Skin epidermis (tissue), 12 donors: ENCODE measurements around the gene SLC35F3.
"Not testable (repeated sequence)": the region's sequence is repeated elsewhere in the genome, so short reads cannot be mapped to it uniquely, and the experiment has no call there.

Experiments
- H3K27ac ChIP-seq, 21 experiments: fragments of 200-600 bp; sonication (generic) in 11 of 21; one replicate each; pipeline ENCODE4 v1.5.0; 2020; ENCODE audit warnings: mild to moderate bottlenecking in 3 of 21, inconsistent platforms in 2 of 21, moderate library complexity in 2 of 21
- H3K4me3 ChIP-seq, 7 experiments: fragments of 200-600 bp; sonication (generic) in 2 of 7; one replicate each; pipeline ENCODE4 v1.5.0; 2020; ENCODE audit warnings: inconsistent platforms in 2 of 7, mild to moderate bottlenecking in 2 of 7, moderate library complexity in 1 of 7

Gene SLC35F3

DNA sequence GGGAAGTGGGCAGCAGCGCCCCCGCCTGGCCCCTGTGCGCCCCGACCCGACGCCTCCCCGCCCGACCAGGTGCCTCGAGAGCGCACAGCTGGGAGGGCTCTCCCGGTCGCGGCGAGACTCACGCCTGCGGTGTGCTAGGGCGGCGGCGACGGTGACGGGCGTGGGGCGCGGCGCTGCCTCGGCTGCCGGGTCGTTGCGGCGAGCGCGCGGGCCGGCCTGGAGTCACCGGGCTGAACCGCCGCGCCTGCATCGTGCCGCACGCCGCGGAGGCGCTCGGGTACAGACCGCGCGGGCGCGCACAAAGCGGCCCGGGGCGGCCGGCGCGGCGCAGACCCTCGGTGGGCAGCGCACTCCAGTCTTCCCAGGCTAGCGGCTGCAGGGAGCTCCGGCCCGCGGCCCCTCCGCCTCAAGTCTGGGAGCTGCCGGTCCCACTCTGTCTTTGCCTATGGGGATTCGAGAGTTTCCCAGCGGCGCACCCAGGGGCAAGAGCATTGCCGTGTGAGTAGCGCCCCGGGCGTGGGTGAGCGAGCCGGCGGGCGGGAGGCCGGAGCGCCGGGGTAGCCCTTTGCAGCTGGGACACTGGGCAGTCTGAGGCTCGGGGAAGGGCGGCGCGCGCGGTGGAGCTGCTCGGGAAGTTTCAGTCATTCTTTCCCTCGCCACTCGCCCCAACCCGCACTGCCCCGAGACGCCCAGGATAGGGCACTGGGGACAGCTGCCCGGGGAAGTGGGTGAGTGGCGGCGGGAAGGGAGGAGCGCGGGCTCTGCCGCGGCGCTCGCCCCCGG lies at the start of gene SLC35F3:
Gene SLC35F3 (plus strand): TSS at position 44 of the 783 bp plus-strand sequence.
- no peak within 1 kb of the TSS for H3K27ac ChIP-seq
- peak within 1 kb of the TSS in 2 of 7 experiments; percentile 19 to 25 for H3K4me3 ChIP-seq

- Histone ChIP-seq H3K27ac (no peak overlapping the region), H3K4me3 (no peak overlapping the region)
Measured at GRCh38 chr1:233859446-233859845, 45.0 kb upstream of the SLC35F3 start.

DNA sequence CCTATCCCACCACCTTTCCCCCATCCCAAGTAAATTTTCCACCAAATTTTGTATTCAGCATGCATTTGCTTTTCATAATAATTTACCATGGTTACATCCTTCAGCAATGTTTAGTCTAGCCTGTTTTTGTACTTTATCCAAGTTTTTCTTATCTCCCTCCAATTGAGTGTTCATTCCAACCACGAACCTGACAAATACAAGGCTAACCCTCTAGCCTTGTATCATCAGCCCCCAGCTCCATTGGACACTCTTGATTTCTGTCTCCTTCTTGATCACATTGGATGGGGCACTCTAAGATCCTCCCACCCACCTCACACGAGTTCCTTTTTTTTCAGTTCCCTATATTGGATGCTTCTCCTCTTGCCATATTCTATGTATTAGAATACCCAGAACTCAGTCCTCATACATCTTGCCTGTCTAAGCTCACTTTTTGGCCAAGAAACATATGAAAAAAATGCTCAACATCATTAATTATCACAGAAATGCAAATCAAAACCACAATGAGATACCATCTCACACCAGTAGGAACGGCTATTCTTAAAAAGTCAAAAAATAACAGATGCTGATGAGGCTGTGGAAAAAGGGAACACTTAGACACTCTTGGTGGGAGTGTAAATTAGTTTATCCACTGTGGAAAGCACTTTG lies 40.5 kb upstream of the SLC35F3 start:
- H3K4me3 ChIP-seq, result no peak overlapping the region
- no peak overlapping the region for H3K27ac ChIP-seq

GRCh38 chr1:233864578-233864977 lies 39.9 kb upstream of the SLC35F3 start:
- Histone ChIP-seq H3K4me3 (no peak overlapping the region), H3K27ac (no peak overlapping the region)

DNA sequence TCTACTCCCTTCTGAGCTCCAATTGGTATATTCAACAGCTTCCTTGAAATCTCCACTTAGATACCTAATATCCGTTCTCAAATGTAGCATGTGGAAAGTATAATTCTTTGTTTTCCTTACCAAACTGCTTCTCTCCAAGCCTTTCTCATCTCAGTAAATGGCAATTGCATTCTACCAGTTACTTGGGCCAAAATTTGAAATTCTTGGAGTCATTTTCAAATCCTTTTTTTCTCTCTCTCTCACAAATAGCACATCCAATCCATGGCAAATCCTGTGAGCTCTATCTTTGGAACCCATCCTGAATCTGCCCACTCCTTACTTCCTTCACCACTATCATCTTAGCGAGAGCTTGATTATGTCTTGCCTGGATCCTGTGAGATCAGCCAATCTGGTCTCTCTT lies 39.3 kb upstream of the SLC35F3 start:
- no peak overlapping the region for H3K4me3 ChIP-seq
- no peak overlapping the region for H3K27ac ChIP-seq

- Histone ChIP-seq H3K4me3 (no peak overlapping the region), H3K27ac (no peak overlapping the region)
Measured at GRCh38 chr1:233865902-233866301, 38.6 kb upstream of the SLC35F3 start.

- H3K4me3 ChIP-seq, result no peak overlapping the region
- no peak overlapping the region for H3K27ac ChIP-seq
Measured at GRCh38 chr1:233867028-233867427, 37.4 kb upstream of the SLC35F3 start.

GRCh38 chr1:233868461-233868860 lies 36.0 kb upstream of the SLC35F3 start:
- H3K4me3 ChIP-seq, result no peak overlapping the region

GRCh38 chr1:233869680-233870079 lies 34.8 kb upstream of the SLC35F3 start:
- H3K27ac ChIP-seq, result no peak overlapping the region
- no peak overlapping the region for H3K4me3 ChIP-seq

More at GRCh38 chr1:233868461-233868860, 36.0 kb upstream of the SLC35F3 start:
- H3K27ac ChIP-seq, result no peak overlapping the region

GRCh38 chr1:233873666-233874065 lies 30.8 kb upstream of the SLC35F3 start:
- Histone ChIP-seq H3K27ac (no peak overlapping the region), H3K4me3 (no peak overlapping the region)

GRCh38 chr1:233879841-233880240 lies 24.6 kb upstream of the SLC35F3 start:
- Histone ChIP-seq H3K4me3 (no peak overlapping the region), H3K27ac (no peak overlapping the region)

DNA sequence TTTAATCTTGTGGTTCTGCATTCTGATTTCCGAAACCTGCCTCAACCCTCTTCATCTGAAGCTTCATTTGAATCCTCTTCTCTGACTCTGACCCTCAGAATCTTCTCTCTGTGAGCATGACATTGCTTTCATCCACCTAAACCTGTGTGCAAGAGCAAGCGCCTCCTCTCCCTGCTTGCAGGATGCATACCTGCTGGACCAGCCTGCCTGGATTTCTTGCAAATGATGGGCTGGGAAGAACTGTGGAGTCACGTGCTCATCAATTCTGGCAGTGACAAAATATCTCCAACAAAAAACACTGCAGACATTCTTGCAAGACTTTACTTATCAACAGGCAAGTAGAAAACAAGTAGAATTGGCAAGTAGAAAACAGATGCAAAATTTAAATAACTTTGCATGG lies 20.8 kb upstream of the SLC35F3 start:
- Histone ChIP-seq H3K4me3 (no peak overlapping the region), H3K27ac (no peak overlapping the region)

GRCh38 chr1:233884461-233885151 lies 19.9 kb upstream of the SLC35F3 start:
- Histone ChIP-seq H3K27ac (no peak overlapping the region), H3K4me3 (no peak overlapping the region)

DNA sequence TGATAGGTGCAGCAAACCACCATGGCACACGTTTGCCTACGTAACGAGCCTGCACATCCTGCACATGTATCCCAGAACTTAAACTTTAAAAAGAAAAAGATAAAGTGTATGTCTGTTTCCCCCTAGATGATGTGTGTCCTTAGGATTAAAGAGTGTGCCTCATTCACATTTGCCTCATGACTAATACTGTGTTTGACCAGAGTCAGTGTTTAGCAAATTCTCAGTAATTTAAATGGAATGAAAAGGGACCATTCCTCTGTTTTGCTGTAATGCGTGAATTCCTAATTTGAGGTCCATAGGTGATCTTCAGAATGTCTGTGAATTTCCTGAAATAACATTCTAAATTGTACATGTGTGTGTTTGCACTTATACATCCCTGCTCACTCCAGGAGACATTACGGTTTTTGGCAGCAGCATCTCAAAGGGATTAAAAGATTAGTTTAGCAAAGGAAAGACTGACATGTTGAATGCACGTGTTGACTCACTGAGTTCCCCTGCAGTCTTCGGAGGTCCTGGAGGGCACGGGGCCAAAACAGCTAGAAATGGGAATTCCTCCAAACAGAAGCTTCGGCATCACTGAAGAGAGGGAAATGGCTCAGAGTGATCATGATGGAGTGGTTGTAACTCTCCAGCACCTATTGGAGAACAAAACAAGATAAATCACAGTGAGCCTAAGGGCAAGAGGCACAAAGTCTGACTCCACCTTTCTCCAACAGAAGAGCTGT lies 19.1 kb upstream of the SLC35F3 start:
- Histone ChIP-seq H3K27ac (no peak overlapping the region), H3K4me3 (no peak overlapping the region)

DNA sequence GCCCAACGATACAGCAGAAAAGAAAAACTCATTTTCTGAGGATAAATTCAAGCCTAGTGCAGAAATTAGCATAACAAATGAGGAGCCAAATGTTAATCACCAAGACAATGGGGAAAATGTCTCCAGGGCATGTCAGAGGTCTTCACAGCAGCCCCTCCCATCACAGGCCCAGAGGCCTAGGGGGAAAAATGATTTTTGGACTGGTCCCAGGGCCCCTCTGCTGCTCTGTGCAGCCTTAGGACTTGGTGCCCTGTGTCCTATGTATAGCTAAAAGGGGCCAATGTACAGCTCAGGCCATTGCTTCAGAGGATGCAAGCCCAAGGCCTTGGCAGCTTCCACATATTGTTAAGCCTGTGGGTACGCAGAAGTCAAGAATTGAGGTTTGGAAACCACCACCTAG lies 13.3 kb upstream of the SLC35F3 start:
- H3K4me3 ChIP-seq, H3K27ac ChIP-seq: not testable (repeated sequence)

DNA sequence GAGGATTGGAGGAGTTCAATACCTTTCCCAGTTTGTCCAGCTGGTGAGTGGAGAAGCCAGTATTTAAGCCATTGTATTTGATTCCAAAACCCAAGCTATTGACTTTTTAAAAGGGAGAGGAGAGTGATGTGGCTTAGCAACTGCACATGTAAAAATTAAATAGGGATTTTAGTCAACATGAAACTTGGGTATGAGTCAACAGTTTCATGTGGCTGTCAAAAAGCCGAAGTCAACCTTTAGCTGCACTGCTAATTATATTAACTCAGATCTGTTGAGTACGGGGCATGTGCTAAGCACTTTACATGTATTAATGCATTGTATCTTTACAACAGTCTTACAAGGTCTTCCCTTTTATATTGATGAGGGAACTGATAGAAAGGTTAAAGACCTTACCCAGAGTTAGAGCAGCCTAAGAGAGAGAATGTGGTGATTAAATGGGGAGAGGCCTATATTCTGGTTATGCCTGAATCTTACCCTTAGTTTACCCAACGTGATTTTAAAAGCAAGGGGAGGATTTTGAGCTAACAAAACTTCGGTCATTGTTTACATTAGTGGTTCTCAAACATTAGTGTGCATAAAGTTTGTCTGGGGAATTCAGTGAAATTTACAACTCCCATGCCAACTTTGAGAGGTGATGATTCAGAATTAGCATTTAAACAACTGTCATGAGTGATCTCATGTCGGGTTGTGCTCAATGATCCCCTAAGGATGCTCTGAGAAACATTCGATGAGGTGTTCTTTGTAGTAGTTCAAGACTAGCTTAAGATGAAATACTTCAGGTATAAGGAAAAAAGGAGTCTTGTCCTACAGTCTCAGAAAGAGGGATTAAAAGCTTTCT lies 6.9 kb upstream of the SLC35F3 start:
- Histone ChIP-seq H3K27ac (no peak overlapping the region), H3K4me3 (no peak overlapping the region)

- no peak overlapping the region for H3K27ac ChIP-seq
- H3K4me3 ChIP-seq, result no peak overlapping the region
Measured at GRCh38 chr1:233901495-233901894, 3.0 kb upstream of the SLC35F3 start.

- Histone ChIP-seq H3K4me3 (peak overlapping the region in 1 of 7 experiments; percentile 25), H3K27ac (no peak overlapping the region)
Measured at GRCh38 chr1:233905416-233906051, 1.1 kb downstream of the SLC35F3 start.

DNA sequence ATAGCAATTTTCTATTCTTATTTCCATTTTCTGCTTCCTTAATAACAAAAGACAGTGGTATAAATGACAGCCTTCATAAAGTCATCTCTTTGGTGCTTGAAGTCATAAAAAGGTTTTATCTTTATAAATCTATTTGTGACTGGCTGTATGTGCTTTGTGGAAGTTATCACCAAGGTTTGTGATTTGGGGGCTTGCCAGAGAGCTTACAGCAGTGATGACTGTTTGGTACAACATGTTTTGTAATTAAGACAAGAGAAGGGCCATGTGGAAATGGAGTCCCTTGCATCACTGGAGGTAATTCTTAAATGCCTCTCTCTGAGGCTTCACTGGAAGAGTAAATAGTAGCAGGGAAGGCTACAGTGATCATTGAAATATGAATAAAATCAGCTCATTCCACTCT lies 2.7 kb downstream of the SLC35F3 start:
- Histone ChIP-seq H3K4me3 (no peak overlapping the region), H3K27ac (no peak overlapping the region)
